Astrocyte of the cerebellum (primary cell): ENCODE results near the gene ACKR3.
A peak's percentile ranks its signal among the peaks of the same experiment; 100 is the strongest.

Experiments
- DNase-seq: peaks from one replicate; pipeline ENCODE4 v3.0.0-alpha.2; 2011; ENCODE audit warnings: low read depth
- H3K4me3 ChIP-seq: 2 replicates; pipeline ENCODE4 v1.5.1; 2011; ENCODE audit warnings: mild to moderate bottlenecking, low read depth, low read length, moderate library complexity
- in situ Hi-C: cut with HindIII; loops from 2 replicates; pipeline ENCODE4 v1.10.0; 2017; ENCODE audit warnings: low sequenced_read_pairs
- TF ChIP-seq, protein P1 (sequence below): IDR thresholded peaks from 2 replicates; pipeline ENCODE4 v1.5.1; 2012; ENCODE audit warnings: low read length, low read depth, moderate library complexity, mild to moderate bottlenecking; ENCODE audit errors: missing control alignments

ACKR3 gene

DNA sequence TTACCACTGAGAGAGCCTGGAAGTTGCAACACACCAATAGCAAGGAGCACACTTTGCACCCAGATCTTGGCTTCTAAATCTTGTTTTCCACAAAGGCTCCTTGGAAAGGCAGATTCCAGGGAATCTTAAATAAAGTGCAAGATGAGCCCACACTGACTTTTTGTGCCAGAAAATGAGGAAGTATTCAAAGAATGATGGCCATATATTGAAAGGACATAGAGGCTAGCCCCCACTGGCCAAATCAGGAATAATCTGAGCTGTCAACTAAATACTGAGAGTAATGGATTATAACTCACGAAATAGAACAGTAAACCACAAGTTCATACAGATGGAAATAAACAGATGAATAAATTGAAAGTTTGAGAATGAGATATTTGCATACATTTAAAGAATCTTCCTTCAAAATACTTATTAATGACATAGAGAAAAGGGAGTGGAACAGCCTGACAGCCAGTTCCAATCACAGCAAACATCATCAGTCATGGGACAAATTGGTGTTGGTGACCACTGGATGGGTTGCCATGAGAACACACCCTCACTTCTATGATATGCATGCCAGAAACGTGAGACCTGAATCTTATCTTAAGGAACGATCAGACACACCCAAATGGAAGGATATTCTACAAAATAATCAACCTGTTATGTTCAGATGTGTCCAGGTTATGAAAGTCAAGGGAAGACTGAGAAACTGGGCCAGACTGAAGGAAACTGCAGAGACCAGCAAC, 12.2 kb upstream of the ACKR3 start:
- H3K4me3 ChIP-seq: no peak overlapping the region
- TF ChIP-seq, protein P1, sequence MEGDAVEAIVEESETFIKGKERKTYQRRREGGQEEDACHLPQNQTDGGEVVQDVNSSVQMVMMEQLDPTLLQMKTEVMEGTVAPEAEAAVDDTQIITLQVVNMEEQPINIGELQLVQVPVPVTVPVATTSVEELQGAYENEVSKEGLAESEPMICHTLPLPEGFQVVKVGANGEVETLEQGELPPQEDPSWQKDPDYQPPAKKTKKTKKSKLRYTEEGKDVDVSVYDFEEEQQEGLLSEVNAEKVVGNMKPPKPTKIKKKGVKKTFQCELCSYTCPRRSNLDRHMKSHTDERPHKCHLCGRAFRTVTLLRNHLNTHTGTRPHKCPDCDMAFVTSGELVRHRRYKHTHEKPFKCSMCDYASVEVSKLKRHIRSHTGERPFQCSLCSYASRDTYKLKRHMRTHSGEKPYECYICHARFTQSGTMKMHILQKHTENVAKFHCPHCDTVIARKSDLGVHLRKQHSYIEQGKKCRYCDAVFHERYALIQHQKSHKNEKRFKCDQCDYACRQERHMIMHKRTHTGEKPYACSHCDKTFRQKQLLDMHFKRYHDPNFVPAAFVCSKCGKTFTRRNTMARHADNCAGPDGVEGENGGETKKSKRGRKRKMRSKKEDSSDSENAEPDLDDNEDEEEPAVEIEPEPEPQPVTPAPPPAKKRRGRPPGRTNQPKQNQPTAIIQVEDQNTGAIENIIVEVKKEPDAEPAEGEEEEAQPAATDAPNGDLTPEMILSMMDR: no peak
- in situ Hi-C loops: no loop called here
- no peak for DNase-seq

DNA sequence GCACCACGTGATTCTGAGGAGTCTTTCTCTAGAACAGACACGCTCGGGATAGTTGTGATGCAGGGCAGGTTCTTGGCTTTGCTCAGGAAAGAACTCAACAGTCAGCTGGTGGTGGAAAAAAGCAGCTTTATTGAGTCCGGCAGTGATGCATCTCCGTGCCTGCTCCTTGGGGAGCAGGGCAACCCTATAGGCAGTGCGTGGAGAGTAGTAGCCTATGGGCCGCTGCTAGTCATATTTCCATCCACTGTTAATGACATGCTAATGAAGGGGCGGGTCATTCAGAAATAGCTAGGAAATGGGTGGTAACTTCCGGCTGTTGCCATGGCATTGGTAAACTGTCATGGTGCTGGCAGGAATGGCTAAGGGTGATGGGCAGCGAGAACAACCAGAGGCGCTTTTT, 11.6 kb upstream of the ACKR3 start:
- DNase-seq: no peak
- no peak overlapping the region for H3K4me3 ChIP-seq
- TF ChIP-seq, protein P1: no peak
- in situ Hi-C loops: no loop called here

DNA sequence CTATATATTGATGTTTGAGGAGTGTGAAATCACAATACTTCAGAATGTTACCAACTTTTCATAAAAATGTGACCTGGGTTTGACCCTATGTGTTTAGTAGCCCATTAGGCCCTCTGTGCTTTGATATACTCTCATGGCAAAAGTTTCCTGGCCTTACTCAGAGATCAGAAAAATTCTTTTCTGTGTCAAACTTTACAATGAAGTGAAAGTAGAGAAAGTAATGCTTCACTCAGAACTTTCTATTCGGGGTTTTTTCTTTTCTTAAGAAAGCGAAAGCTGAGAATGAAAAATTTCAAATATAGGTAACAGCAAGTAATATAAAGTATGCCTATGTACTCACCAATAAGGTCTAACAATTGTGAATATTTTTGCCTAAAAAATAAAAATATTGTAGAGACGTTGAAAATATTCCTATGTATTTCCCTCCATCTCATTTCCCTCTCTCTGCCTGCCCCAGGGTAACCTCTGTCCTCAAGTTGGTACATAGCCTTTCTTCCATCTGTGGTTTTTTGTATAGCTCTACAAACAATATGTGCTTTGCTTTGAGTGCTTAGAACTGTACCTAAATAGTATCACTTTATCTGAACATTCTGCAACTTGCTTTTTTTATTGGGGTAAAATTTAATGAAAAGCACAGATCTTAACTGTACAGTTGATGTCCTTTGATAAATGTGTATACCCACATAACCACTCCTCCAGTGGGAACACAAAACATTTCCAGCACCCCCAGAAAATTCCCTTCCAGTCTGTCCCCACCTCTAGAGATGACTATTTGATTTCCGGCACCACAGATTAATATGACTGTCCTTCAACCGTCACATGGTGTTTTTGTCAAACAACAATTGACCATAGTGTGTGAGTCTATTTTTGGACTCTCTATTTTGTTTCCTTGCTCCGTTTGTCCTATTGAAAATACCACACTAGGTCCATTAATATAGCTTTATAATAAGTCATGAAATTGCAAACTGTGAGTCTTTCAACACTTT, 10.3 kb upstream of the ACKR3 start:
- DNase-seq: no peak
- in situ Hi-C loops: no loop called here
- no peak overlapping the region for H3K4me3 ChIP-seq
- TF ChIP-seq, protein P1: no peak

DNA sequence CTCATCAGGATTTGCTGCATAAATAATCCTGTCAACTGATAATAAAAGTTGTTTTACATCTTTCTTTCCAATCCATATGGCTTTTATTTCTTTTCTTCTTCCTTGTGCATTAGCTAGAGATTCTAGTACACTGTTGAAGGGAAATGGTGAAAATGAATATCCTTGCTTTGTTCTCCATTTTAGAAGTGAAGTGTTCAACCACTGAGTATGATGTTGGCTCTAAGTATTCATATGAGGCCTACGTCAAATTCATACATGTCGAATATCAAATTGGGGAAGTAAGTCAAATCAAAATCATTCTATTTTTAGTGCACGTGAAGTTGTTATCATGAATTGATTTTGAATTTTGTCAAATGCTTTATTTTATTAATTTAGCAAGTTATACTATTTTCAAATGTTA, 7.8 kb upstream of the ACKR3 start:
- H3K4me3 ChIP-seq: no peak overlapping the region
- in situ Hi-C loops: loop anchor here (5.0 kb wide), 1 partner anchor 105 kb away; no protein-coding TSS in a partner anchor
- TF ChIP-seq, protein P1: no peak
- no peak for DNase-seq

DNA sequence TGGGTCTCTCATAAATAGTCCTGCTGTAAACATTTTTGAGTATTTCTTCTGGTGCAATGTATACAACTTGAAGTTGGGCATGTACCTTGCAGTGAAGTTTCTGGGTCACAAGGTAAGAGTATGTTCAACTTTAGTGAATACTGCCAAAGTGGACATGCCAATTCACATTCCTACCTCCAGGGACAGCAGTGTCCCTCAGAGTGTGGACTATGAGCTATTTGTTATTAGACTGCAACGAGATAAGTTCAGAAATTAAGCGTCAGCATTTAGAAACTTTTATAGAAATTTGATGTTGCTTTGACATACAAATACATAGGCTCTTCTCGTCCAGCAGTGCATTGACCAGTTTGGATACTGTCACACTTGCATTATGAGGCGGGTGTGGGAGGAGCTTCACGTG, 7.2 kb upstream of the ACKR3 start:
- no peak for DNase-seq
- TF ChIP-seq, protein P1: peak; percentile 48
- H3K4me3 ChIP-seq: no peak overlapping the region
- in situ Hi-C loops: loop anchor here (5.0 kb wide), 1 partner anchor 105 kb away; no protein-coding TSS in a partner anchor

DNA sequence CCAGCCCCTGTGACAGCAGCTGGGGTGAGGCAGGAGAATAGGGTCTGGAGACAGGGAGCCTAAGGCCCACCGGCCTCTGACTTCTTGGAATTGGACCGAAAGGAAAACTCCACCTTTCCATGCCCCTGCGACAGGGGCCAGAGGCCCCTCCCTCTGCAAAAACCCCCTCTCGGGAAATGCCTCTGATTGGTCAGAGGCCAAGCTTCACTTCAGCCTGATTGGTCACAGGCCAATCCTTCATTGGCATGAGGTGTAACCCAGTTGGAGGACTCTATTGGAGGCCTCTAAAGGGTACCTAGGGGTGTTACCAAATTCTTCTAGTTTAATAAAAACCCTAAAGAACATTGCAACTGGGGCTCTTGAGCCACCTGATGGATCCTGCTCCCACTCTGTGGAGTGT, 5.7 kb upstream of the ACKR3 start:
- TF ChIP-seq, protein P1: no peak
- in situ Hi-C loops: loop anchor here (5.0 kb wide), 1 partner anchor 107 kb away; no protein-coding TSS in a partner anchor
- no peak for DNase-seq
- H3K4me3 ChIP-seq: no peak overlapping the region
